ENCODE measurements around the gene LRRC32. TPM values are rescaled to one million over a fixed set of nuclear protein-coding genes. Genes with fewer than 3 reads are reported as not detected.
A peak's percentile ranks its signal among the peaks of the same experiment; 100 is the strongest.

LRRC32 gene
- total RNA-seq, 1 experiment from 2014 or later, result not detected

GRCh38 chr11:76686261-76687079 lies 15.9 kb upstream of the LRRC32 start:
- Histone ChIP-seq H3K4me3 (no peak overlapping the region), H3K27me3 (no peaks in the 10 kb centered on the region), H3K36me3 (no peaks in the 10 kb centered on the region), H3K9me3 (no peaks in the 10 kb centered on the region)
- DNase-seq, result no peak

- no peak for DNase-seq
- Histone ChIP-seq H3K9me3 (no peaks in the 10 kb centered on the region), H3K36me3 (no peaks in the 10 kb centered on the region), H3K27me3 (no peaks in the 10 kb centered on the region), H3K4me3 (no peak overlapping the region)
Measured at GRCh38 chr11:76685831-76686230, 15.3 kb upstream of the LRRC32 start.

DNA sequence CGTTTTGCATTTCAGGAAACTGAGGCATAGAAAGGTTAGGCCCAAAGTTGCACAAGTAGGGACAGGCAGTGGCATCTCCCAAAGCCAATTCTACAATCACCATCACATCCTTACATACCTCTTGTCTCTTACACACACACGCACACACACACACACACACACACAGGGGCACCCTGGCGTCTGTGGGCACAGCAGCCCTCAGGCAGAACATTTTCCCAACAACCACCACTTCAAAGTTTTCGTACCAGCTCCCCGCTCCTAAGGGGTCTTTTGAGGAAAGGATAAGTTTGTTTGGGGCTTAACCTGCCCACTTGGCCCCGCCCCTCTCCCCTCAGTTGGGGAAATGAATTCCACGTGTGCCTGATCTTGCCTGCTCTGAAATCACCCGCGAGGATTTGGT lies 14.7 kb upstream of the LRRC32 start:
- no peak overlapping the region for H3K4me3 ChIP-seq
- no peaks in the 10 kb centered on the region for H3K27me3 ChIP-seq
- no peaks in the 10 kb centered on the region for H3K36me3 ChIP-seq
- no peaks in the 10 kb centered on the region for H3K9me3 ChIP-seq
- no peak for DNase-seq

GRCh38 chr11:76684516-76684915 lies 14.0 kb upstream of the LRRC32 start:
- no peak for DNase-seq
- Histone ChIP-seq H3K27me3 (no peaks in the 10 kb centered on the region), H3K4me3 (no peak overlapping the region), H3K36me3 (no peaks in the 10 kb centered on the region), H3K9me3 (no peaks in the 10 kb centered on the region)

- Histone ChIP-seq H3K36me3 (no peaks in the 10 kb centered on the region), H3K9me3 (no peaks in the 10 kb centered on the region), H3K4me3 (no peak overlapping the region), H3K27me3 (no peaks in the 10 kb centered on the region)
- DNase-seq, result no peak
Measured at GRCh38 chr11:76683161-76684095, 12.9 kb upstream of the LRRC32 start.

DNA sequence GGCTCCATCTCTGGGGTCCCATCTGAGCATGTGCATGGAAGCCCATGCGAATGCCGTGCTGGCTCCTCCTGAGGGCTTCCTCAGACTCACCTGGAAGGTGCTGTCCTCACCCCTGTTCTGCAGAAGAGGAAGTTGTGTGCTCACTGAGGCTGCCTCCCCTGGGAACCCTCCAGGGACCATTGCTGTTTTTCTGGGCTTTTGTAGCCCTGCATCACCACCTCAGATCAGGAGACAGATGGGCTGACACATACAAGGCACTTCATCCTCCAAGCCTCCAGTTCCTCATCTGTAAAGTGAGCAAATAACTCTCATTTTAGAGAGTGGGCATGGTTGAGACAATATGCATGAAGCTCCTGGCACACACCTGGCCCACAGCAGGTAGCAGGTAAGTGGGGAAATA lies 12.1 kb upstream of the LRRC32 start:
- H3K36me3 ChIP-seq, result no peaks in the 10 kb centered on the region
- DNase-seq, result no peak
- no peaks in the 10 kb centered on the region for H3K9me3 ChIP-seq
- H3K4me3 ChIP-seq, result no peak overlapping the region
- H3K27me3 ChIP-seq, result no peaks in the 10 kb centered on the region

DNA sequence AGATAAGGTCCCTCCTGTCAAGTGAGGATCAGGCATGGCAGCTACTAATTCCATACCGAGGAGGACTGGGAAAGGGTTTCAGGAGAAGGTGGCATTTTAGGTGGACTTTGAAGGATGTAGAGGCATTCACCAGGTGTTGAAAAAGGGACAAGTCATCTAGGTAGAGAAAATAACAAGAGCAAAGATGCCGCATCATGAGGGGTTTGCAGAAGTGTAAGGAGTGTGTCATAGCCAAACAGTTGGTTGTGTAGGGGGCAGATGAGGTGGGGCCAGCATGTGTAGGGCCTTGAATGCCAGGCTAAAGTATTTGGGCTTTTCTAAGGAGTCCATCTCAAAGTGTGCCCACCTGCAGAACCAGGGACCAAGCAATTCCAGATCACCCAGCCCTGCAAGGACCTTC lies 11.6 kb upstream of the LRRC32 start:
- Histone ChIP-seq H3K27me3 (no peaks in the 10 kb centered on the region), H3K36me3 (no peaks in the 10 kb centered on the region), H3K4me3 (no peak overlapping the region), H3K9me3 (no peaks in the 10 kb centered on the region)
- no peak for DNase-seq

GRCh38 chr11:76680518-76681425 lies 10.2 kb upstream of the LRRC32 start:
- Histone ChIP-seq H3K4me3 (no peak overlapping the region), H3K36me3 (no peaks in the 10 kb centered on the region), H3K27me3 (no peaks in the 10 kb centered on the region), H3K9me3 (no peaks in the 10 kb centered on the region)
- DNase-seq, result peak; percentile 56

GRCh38 chr11:76678321-76678720 lies 7.8 kb upstream of the LRRC32 start:
- Histone ChIP-seq H3K9me3 (no peaks in the 10 kb centered on the region), H3K36me3 (no peaks in the 10 kb centered on the region), H3K27me3 (no peaks in the 10 kb centered on the region), H3K4me3 (no peak overlapping the region)
- no peak for DNase-seq

DNA sequence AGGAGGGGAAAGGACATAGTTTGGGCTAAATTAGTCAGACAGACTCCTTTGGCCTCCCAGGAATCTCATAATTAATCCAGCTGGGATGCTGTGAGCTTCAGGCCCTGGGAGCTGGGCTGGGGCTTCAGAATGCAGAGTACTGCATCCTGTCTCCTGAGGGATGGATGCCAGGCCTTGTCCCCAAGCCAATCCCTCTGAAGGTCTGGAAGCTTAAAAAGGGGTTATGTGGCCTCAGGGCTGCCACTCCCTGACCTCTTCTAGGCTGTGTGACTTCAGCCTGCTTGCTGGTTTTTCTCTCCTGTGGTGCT lies 6.9 kb upstream of the LRRC32 start:
- DNase-seq, result no peak
- H3K4me3 ChIP-seq, result no peak overlapping the region
- no peaks in the 10 kb centered on the region for H3K27me3 ChIP-seq
- H3K36me3 ChIP-seq, result no peaks in the 10 kb centered on the region
- no peaks in the 10 kb centered on the region for H3K9me3 ChIP-seq

DNA sequence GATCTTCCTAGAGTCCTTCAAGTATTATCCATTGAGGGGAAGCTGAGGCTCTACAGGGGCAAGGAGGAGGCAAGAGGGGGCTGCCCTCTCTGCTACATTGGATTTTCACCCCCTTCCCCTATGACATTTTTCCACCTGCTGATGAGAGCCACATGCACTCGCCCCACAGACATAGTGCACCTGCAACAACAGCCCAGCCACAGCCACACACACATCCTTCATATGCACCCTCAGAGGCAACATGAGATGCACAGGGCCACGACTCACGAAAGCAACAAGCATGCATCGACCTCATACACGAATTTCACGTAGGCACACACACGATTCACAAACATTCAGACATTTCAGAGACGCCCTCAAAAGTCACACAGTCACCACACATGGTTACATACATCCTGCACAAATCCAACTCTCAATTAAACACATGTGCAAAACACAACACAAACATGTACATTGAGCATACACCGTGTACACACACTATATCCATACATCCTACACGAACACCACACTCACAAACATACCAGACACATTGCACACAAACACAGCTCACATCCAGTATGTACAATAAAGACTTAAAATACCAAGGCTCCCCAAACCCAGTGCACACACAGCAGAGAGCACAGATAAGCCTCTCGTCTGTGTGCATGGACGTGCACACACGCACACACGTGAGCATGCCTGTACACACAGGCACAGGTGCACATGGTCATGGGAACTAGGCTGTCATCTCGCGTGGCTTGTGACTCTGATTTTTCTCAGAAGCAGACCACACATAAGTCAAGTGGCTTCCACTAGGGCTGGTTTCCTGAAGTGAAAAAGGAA lies 6.3 kb upstream of the LRRC32 start:
- Histone ChIP-seq H3K9me3 (no peaks in the 10 kb centered on the region), H3K36me3 (no peaks in the 10 kb centered on the region), H3K27me3 (no peaks in the 10 kb centered on the region), H3K4me3 (no peak overlapping the region)
- DNase-seq, result no peak

DNA sequence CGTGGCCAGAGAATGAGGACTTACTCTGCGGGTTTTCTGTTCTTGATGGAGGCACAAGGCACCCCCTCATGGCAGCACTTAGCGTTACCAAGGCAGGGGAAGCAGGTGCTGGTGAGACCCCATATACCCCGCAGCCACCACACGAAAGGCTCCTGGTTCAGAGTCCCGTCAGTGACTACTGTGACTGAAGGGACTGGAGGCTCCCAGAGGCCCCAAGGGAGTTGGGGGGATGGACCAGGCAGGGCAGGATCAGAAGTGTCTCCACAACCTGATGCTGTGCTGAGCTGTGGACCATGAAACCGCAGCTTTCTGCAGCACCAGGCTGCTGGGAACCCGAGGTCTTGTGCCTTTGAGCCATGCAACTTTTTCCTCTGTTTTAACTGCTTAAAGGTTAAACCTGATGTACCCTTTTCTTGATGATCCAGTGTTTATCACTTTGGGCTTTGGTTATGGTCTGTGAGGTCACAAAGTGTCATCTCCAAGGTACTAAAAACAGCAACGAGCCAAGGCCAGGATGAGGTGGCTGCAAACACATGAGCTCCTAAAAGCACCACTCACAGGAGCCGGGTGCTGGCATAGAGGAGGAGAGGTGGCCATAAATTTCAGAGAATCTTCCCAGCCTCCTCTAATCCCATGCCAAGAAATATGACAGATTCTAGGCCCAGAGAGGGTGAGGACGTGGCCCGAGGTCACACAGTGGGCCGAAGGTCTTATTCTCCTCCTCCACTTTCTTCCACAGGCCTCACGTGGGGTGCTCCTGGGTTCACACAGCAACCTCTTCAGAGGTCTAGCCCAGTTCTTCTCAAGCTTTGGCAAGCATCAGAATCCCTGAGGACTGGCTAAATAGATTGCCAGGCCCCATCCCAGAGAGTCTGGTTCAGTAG lies 4.2 kb upstream of the LRRC32 start:
- H3K9me3 ChIP-seq, result no peaks in the 10 kb centered on the region
- H3K27me3 ChIP-seq, result 0 out of 2 replicates have a peak, but pooled peaks cover 4% of the 10 kb centered on the region
- DNase-seq, result no peak
- H3K4me3 ChIP-seq, result no peak overlapping the region
- H3K36me3 ChIP-seq, result no peaks in the 10 kb centered on the region

DNA sequence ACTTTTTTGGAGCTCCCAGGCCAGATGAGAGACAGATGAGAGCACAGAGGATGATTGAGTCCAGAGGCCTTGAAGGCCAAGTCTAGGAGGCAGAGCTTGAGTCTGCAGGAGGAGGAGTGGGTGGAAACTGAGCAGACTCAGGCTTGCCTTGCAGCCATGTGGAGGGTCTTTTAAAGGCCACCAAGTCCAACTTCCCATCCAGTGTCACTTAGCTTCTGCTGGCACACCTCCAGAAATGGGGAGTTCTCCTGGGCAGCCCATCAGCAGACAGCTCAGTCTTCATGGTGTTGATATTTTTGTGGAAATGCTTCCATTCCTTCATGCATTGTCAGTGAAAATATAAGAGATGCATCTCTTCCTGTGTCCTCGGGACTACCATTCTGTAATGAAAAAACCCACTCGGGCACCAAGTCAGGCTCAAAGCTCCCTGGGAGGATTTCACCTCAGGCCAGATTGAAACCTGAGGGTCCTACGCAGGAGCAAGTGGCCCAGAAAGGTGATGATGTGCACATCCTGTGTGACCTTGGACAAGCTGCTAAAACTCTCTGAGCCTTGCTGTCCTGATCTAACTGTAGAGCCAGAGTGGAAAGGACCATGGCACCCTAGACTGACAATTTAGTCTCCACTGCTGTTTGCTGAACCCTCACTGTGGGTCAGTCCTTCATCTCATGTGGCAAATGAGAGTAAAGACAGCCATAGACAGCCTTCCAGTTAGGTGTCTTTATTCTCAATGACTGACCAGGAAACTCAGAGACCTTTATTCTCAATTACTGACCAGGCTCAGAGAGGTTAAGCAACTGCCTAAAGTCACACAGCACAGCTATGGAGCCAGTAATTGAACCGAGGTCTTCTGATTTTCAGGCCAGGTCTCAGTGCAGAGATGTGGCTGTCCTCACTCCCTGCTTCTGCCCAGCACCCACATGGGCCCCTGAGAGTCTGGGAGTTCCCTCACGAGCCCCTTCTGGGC lies 2.9 kb upstream of the LRRC32 start:
- no peak for DNase-seq
- no peak overlapping the region for H3K4me3 ChIP-seq
- no peaks in the 10 kb centered on the region for H3K36me3 ChIP-seq
- 0 out of 2 replicates have a peak, but pooled peaks cover 4% of the 10 kb centered on the region for H3K27me3 ChIP-seq
- no peaks in the 10 kb centered on the region for H3K9me3 ChIP-seq

DNA sequence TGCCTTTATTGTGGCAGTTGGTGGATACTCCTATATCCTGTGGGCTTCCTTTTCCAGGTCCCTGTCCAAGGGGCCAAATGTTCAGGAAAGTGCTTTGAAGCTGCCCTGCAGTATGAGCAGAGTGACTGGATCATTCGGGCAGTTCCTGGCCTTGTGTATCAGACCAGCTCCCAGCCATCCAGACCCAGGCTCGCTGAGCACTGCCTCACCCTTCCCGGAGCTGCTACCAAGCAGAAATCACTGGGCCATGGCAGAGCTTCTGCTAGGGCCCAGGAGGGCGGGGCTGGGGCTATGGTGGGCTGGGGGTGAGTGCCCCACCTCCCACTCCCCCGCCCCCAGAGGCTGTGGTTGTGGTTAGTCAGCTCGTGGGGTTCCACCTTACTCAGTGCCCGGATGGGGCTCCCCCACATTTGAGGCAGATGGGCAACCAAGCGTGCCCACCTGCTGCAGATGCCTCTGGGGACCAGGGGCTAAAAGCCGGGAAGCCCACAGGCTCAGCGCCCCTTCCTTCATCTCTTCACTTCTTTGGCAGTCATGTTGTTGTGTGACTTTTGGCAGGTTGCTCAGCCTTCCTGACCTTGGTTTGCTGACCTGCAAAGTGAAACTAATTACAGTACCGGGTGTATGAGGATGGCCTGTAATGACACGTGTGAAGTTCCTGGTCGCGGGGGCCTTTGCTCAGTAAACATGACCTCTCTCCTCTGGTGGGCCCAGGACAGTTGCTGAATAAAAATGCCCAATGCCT lies 2.1 kb upstream of the LRRC32 start:
- no peaks in the 10 kb centered on the region for H3K9me3 ChIP-seq
- 0 out of 2 replicates have a peak, but pooled peaks cover 4% of the 10 kb centered on the region for H3K27me3 ChIP-seq
- no peak overlapping the region for H3K4me3 ChIP-seq
- no peak for DNase-seq
- no peaks in the 10 kb centered on the region for H3K36me3 ChIP-seq

Data from MG63 (cell line).